GM10266 (cell line): ENCODE data around the gene JUP.

Experiments
- DNase-seq: peaks from one replicate; pipeline ENCODE4 v3.0.0; 2012; ENCODE audit errors: extremely low spot score
- TF ChIP-seq, protein P1 (sequence below): IDR thresholded peaks from 2 replicates; pipeline ENCODE4 v1.5.1; 2012; ENCODE audit warnings: mild to moderate bottlenecking, low read depth; ENCODE audit not compliant: control insufficient read depth, insufficient read depth; ENCODE audit errors: missing control alignments

Gene JUP

DNA sequence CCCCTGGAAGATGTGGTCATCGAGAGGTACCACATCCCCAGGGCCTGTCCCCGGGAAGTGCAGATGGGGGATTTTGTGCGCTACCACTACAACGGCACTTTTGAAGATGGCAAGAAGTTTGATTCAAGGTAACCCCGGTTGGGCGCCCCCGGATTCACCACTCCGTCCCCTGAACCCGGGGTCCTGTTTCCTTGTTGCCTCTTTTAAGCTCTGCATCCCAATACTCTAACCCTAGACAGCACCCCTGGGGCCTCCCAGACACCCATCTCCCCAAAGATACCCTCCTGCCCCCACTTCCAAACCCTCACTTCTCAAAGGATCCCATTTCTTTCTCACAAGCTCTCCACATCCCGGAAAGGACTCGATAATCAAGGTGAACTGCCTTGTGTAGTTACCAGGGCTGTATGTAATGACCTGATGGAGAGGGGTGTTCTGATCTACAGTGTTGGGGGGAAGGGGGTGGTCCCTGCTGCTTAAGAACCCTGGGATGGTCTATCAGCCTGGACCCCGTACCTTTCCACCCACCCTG is 26.7 kb upstream of the JUP start:
- TF ChIP-seq, protein P1, sequence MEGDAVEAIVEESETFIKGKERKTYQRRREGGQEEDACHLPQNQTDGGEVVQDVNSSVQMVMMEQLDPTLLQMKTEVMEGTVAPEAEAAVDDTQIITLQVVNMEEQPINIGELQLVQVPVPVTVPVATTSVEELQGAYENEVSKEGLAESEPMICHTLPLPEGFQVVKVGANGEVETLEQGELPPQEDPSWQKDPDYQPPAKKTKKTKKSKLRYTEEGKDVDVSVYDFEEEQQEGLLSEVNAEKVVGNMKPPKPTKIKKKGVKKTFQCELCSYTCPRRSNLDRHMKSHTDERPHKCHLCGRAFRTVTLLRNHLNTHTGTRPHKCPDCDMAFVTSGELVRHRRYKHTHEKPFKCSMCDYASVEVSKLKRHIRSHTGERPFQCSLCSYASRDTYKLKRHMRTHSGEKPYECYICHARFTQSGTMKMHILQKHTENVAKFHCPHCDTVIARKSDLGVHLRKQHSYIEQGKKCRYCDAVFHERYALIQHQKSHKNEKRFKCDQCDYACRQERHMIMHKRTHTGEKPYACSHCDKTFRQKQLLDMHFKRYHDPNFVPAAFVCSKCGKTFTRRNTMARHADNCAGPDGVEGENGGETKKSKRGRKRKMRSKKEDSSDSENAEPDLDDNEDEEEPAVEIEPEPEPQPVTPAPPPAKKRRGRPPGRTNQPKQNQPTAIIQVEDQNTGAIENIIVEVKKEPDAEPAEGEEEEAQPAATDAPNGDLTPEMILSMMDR: no peak
- no peak for DNase-seq

DNA sequence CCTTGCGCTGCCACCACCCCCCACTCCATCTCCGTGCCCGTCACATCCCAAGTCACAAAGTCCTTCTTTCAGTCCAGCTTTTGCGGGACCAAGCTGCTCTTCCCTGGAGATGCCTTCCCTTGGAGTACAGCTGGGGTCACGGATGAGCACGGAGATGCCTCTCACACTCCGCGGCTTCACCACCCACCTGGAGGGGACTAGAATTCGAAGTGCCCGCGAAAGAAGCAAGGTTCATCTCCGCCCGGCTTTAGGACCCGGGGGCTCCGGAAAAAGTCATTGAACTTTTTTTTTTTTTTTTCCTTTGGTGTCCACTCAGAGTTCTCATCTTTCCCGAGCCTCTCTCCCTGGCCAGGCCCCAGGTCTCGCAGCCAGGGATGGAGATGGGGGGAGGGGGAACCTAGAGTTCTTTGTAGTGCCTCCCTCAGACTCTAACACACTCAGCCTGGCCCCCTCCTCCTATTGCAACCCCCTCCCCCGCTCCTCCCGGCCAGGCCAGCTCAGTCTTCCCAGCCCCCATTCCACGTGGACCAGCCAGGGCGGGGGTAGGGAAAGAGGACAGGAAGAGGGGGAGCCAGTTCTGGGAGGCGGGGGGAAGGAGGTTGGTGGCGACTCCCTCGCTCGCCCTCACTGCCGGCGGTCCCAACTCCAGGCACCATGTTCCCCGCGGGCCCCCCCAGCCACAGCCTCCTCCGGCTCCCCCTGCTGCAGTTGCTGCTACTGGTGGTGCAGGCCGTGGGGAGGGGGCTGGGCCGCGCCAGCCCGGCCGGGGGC is 26.1 kb upstream of the JUP start, which contains the start of gene FKBP10:
TSS of gene FKBP10 (plus strand) at position 624 of the 771 bp plus-strand sequence. CDS start at position 655, 31 bp downstream.
- TF ChIP-seq, protein P1: no peak

DNA sequence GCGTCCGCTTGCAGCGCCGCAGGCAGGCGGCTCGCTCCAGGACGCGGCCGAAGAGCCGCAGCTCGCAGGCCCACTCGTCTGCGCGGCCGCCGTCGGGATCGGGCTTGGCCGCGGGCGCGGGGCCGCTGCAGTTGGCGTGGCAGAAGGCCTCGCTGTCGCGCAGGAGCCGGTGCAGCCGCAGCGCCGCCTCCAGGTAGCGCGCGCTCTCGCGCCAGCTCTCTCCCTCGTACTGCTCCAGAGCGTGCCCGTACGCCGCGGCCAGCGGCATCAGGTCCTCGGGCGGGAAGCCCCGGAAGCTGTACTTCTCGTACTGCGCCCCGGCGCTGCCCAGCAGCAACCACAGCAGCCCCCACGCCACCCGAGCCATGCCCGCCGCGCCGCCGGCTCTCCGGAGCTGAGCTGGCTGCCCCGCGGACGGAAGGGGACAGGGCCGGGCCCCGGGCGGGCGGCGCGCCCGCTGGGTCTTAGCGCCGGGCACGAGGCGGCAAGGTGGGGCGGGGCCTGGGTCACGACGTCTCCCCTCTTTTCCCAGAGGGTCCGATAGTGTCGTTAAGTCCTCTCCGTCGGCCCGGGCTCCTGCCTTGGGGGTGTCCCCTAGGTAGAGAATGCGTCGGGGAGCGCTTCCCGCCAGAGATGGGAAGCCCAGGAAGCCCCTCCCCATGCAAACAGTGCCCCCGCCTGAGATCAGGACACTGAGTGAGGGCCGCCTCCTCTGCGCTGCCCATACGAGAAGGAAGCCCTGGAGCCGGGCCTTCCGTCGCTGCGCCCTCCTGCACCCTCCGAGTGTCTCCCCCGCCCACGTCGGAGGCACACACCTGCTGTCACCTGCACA is 25.3 kb upstream of the JUP start, which contains the start of gene P3H4:
TSS of gene P3H4 (minus strand) at position 401 of the 832 bp plus-strand sequence. CDS start at position 367, 34 bp downstream.
- TF ChIP-seq, protein P1: peak; percentile 71
- DNase-seq: peak; percentile 88

More for the DNA sequence above, 26.1 kb upstream of the JUP start, which contains the start of gene FKBP10:
- peak; percentile 76 for DNase-seq

DNA sequence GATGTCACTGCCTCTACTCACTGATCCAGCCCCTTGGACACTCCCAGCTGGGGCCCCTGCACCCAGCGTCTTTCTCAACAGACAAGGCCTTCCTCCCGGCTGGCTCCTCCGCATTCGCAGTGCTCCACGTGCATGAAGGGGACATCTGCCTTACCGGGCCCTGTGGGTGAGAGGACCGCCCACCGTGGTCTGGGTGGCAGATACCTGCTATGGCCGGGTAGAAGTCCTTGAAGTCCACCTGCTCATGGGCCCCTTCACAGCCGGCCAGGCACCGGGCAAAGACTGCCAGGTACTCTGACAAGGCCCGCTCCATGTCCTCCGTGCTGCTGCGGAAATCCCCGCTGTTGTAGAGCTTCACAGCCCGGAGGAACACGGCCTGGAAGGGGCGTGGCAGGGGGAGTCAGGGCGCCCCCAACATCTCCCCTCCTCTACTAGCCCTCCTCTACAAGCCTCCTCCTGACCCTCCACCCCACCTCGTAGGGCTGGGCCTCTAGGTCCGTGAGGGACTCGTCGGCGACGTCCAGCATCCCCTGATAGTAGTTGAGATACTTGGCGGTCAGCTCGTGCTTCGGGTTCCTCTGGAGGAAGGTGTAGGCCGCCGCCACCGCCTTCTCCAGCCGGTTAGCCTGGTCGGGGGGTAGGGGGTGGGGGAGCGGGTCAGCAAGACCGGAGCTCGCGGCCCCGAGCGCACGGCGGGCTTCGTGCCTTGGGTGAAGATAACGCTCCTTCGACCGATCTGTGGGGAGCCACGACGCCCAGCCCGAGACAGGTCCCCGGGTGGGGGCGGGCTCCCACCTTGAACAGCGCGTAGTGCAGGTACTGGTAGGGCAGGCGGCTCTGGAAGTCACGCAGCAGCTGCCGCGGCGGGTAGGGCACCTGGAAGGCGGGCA is 24.4 kb upstream of the JUP start:
- DNase-seq: no peak
- TF ChIP-seq, protein P1: no peak

DNA sequence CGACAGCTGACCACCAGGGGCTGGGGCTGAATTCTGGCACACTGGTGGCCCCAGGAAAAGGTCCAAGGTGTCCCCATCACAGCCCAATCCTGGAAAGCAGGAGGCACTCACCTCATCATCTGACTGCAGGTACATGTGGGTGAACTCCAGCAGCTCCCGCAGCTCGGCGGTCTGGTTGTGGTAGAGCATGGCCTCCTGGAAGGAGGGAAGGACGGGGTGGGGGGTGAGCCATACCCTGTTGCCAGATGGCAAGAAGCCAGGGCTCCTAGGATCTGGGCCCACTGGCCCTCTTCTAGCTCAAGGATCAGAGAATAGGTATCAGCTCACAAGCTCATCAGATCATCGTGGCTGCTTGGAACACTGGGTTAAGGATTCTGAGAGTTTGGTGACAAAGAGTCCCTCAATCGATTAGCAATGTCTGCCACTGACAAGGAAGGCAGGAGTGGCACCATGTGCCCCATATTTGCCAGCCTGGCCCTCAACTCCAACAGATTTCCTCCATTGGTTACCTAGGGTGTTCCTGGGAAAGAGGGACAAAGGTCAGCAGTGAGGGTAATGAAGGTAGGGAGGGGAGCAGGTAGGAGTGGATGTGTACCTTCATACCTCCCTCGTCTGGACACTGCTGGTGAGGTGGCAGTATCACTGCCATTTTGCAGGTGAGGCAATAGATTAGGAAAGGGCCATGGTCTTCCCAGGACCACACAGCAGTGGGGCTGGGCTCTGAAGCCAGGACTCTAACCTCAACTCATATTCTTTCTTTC is 20.4 kb upstream of the JUP start:
- DNase-seq: no peak
- TF ChIP-seq, protein P1: no peak
